ENCODE results near the gene HUS1.
"Not testable (repeated sequence)": the region's sequence is repeated elsewhere in the genome, so short reads cannot be mapped to it uniquely, and the experiment has no call there.

DNA sequence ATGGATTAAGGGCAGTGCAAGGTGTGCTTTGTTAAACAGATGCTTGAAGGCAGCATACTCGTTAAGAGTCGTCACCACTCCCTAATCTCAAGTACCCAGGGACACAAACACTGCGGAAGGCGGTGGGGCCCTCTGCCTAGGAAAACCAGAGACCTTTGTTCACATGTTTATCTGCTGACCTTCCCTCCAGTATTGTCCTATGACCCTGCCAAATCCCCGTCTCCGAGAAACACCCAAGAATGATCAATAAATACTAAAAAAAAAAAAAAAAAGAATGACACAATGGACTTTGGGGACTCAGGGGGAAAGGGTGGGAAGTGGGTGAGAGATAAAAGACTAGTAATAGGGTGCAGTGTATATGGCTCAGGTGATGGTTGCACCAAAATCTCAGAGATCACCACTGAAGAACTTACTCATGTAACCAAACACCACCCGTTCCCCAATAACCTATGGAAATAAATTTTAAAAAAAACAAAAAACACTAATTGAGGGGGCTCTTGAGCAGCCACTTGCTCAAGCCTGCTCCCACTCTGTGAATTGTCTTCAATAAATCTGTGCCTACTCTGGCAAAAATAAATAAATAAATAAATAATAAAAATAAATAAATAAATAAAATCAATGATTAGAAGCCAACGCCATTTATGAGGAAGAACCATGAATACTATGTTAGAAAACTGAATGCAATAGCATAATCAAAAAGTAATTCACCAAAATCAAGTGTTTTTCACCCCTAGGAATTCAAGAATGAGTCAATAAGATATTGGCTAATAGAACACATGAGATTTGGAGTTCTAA, 56.1 kb downstream of the HUS1 start:
- TF ChIP-seq CTCF (IDR thresholded peaks at IDR 0.05; ENCODE audit: poor library complexity); EZH2 (IDR thresholded peaks at IDR 0.05; ENCODE audit: borderline replicate concordance): not testable (repeated sequence)

Data from hepatocyte (in vitro differentiated cells).